Gastroesophageal sphincter (tissue), 4 donors: ENCODE measurements around the gene DIP2C. TPM values are rescaled to one million over a fixed set of nuclear protein-coding genes. Genes with fewer than 3 reads are reported as not detected.
"Not testable (repeated sequence)": the region's sequence is repeated elsewhere in the genome, so short reads cannot be mapped to it uniquely, and the experiment has no call there.

ENCODE experiments used
- ATAC-seq: fragments of 150-250 bp; one replicate; pipeline ENCODE4 v1.9.1; 2016; ENCODE audit warnings: mild to moderate bottlenecking, moderate library complexity
- H3K27ac ChIP-seq, 4 donors: fragments of 200-600 bp; sonication (generic) in 3 of 4; 1 replicate in 3 of 4; 2 replicates in 1 of 4; pipeline ENCODE4 v1.5.1; 2016 to 2019
- H3K27me3 ChIP-seq: fragments of 200-600 bp; sonication (generic); one replicate; pipeline ENCODE4 v1.5.1; 2019
- H3K36me3 ChIP-seq, 2 donors: fragments of 200-600 bp; sonication (generic); one replicate each; pipeline ENCODE4 v1.5.1; 2019; ENCODE audit warnings: control low read depth in 1 of 2
- H3K4me1 ChIP-seq, 3 donors: fragments of 200-600 bp; sonication (generic); 1 replicate in 2 of 3; 2 replicates in 1 of 3; pipeline ENCODE4 v1.5.1; 2016 to 2019; ENCODE audit warnings: control low read depth in 2 of 3
- H3K4me3 ChIP-seq, 2 donors: fragments of 200-600 bp; sonication (generic); one replicate each; pipeline ENCODE4 v1.5.1; 2019; ENCODE audit warnings: mild to moderate bottlenecking in 1 of 2, moderate library complexity in 1 of 2
- H3K9me3 ChIP-seq, 3 donors: fragments of 200-600 bp; sonication (generic); one replicate each; pipeline ENCODE4 v1.5.1; 2017 to 2019; ENCODE audit warnings: control low read depth in 2 of 3
- EP300 ChIP-seq: sonication (generic); formaldehyde crosslinking; IDR thresholded peaks from one replicate; pipeline ENCODE4 v1.6.1; 2017; ENCODE audit warnings: antibody characterized with exemption, mild to moderate bottlenecking
- POLR2A ChIP-seq, 2 donors: fragments of 450-650 bp; IDR thresholded peaks; one replicate each; pipeline ENCODE4 v1.6.1; 2017; ENCODE audit warnings: antibody characterized with exemption in 2 of 2, mild to moderate bottlenecking in 2 of 2, moderate library complexity in 1 of 2
- POLR2AphosphoS5 ChIP-seq: sonication (generic); formaldehyde crosslinking; IDR thresholded peaks from one replicate; pipeline ENCODE4 v1.6.1; 2017; ENCODE audit warnings: antibody characterized with exemption
- WGBS, 2 donors: methylation state at CpG; one replicate each; pipeline ENCODE4 v1.1.5; 2018; ENCODE audit warnings: low coverage in 1 of 2; 5-methylcytosine and 5-hydroxymethylcytosine counted together
- total RNA-seq, 4 donors: library from RNA; depleted of rRNA; stranded (reverse); fragments of >200 nt; gene quantifications; one replicate each; pipeline ENCODE4 v1.1.0, GENCODE V29; 2016
- TF ChIP-seq, protein P1 (sequence below), 4 experiments: fragments of 200-600 bp in 2 of 4; fragments of 450-650 bp in 2 of 4; sonication (generic) in 1 of 4; IDR thresholded peaks; one replicate each; pipeline ENCODE4 v1.5.1; 2017 to 2019; ENCODE audit warnings: antibody characterized with exemption in 4 of 4, mild to moderate bottlenecking in 2 of 4, moderate library complexity in 2 of 4

The DIP2C gene
- total RNA-seq, 4 donors from 2014 or later: 40.8 to 73.8 (median 47.7) TPM

GRCh38 chr10:301536-301935 lies 387.9 kb downstream of the DIP2C start:
- H3K9me3 ChIP-seq: no peaks in the 10 kb centered on the region
- TF ChIP-seq, protein P1, sequence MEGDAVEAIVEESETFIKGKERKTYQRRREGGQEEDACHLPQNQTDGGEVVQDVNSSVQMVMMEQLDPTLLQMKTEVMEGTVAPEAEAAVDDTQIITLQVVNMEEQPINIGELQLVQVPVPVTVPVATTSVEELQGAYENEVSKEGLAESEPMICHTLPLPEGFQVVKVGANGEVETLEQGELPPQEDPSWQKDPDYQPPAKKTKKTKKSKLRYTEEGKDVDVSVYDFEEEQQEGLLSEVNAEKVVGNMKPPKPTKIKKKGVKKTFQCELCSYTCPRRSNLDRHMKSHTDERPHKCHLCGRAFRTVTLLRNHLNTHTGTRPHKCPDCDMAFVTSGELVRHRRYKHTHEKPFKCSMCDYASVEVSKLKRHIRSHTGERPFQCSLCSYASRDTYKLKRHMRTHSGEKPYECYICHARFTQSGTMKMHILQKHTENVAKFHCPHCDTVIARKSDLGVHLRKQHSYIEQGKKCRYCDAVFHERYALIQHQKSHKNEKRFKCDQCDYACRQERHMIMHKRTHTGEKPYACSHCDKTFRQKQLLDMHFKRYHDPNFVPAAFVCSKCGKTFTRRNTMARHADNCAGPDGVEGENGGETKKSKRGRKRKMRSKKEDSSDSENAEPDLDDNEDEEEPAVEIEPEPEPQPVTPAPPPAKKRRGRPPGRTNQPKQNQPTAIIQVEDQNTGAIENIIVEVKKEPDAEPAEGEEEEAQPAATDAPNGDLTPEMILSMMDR (IDR thresholded peaks at IDR 0.05): no peak
- TF ChIP-seq POLR2A (IDR thresholded peaks at IDR 0.05) (no peak), POLR2AphosphoS5 (no peak), EP300 (no peak)
- H3K4me1 ChIP-seq: peaks cover 0 to 27% (median 0%) of the 10 kb centered on the region in 3 donors
- H3K36me3 ChIP-seq: peaks cover 0 to 56% of the 10 kb centered on the region in 2 donors
- no peak overlapping the region for H3K4me3 ChIP-seq
- no peaks in the 10 kb centered on the region for H3K27me3 ChIP-seq
- no peak overlapping the region for H3K27ac ChIP-seq
- ATAC-seq: no peak
- whole genome bisulfite sequencing, 2 donors: 90 to 94% methylated on average over 2 to 9 of the region's 9 CpGs

GRCh38 chr10:300580-300979 lies 388.9 kb downstream of the DIP2C start:
- H3K27me3 ChIP-seq, ATAC-seq, H3K4me3 ChIP-seq, H3K9me3 ChIP-seq, H3K27ac ChIP-seq: not testable (repeated sequence)
- H3K4me1 ChIP-seq: peaks cover 0 to 25% (median 0%) of the 10 kb centered on the region in 3 donors
- WGBS, 2 donors: 93% methylated on average over 19 to 25 of the region's 31 CpGs
- peaks cover 0 to 49% of the 10 kb centered on the region in 2 donors for H3K36me3 ChIP-seq

DNA sequence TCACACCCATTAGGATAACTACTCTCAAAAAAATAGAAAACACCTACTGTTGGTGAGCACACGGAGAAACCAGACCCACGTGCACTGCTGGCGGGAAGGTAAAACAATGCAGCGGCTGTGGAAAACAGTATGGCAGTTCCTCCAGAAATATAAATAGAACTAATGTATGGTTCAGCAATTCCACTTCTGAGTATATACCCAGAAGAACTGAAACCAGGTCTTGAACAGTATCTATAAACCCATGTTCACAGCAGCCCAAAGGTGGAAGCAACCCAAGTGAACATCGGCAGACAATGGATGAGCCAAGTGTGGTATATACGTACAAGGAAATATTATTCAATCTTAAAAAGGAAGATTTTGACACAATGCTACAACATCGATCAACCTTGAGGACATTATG lies 389.5 kb downstream of the DIP2C start:
- no peak for ATAC-seq
- Histone ChIP-seq H3K9me3 (no peaks in the 10 kb centered on the region), H3K4me1 (peaks cover 0 to 25% (median 0%) of the 10 kb centered on the region in 3 donors), H3K4me3 (no peak overlapping the region), H3K27me3 (no peaks in the 10 kb centered on the region), H3K36me3 (peaks cover 0 to 49% of the 10 kb centered on the region in 2 donors), H3K27ac (no peak overlapping the region)
- 94 to 97% methylated on average over 7 of the region's 7 CpGs for WGBS, 2 donors
- TF ChIP-seq POLR2A (IDR thresholded peaks at IDR 0.05): no peak
- TF ChIP-seq POLR2AphosphoS5: no peak
- TF ChIP-seq, protein P1 (IDR thresholded peaks at IDR 0.05): no peak
- TF ChIP-seq EP300: no peak

GRCh38 chr10:299512-299911 lies 390.0 kb downstream of the DIP2C start:
- TF ChIP-seq EP300: no peak
- TF ChIP-seq, protein P1 (IDR thresholded peaks at IDR 0.05): no peak
- TF ChIP-seq POLR2AphosphoS5: no peak
- no peak for TF ChIP-seq POLR2A (IDR thresholded peaks at IDR 0.05)
- Histone ChIP-seq H3K4me3 (no peak overlapping the region), H3K4me1 (peaks cover 0 to 25% (median 0%) of the 10 kb centered on the region in 3 donors), H3K27ac (no peak overlapping the region), H3K27me3 (no peaks in the 10 kb centered on the region), H3K9me3 (no peaks in the 10 kb centered on the region), H3K36me3 (peaks cover 0 to 49% of the 10 kb centered on the region in 2 donors)
- WGBS, 2 donors: 88 to 100% methylated on average over 2 of the region's 2 CpGs
- no peak for ATAC-seq

DNA sequence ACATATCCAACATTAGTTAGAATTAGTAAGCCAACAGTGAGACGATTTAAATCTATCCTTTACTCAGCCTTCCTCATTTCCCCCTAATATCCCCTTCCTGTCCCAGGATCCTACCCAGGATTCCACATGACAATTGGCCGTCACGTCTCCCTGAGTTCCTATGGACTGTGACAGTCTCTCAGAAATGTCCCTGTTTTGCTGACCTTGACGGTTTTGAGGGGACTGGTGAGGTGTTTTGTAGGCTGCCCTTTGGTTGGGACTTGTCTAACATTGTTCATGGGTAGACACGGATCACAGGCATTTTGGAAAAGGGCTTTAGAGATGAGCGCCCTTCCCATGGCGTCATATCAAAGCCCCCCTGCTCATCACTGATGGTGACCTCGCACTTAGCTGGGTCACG lies 391.4 kb downstream of the DIP2C start:
- H3K27me3 ChIP-seq: no peaks in the 10 kb centered on the region

More for the DNA sequence above, 391.4 kb downstream of the DIP2C start:
- Histone ChIP-seq H3K27ac (peak overlapping the region in 3 of 4 donors; percentile 59 to 68 (median 64)), H3K4me3 (no peak overlapping the region), H3K9me3 (no peaks in the 10 kb centered on the region), H3K4me1 (peaks cover 0 to 27% (median 0%) of the 10 kb centered on the region in 3 donors), H3K36me3 (peaks cover 0 to 35% of the 10 kb centered on the region in 2 donors)
- no peak for ATAC-seq
- TF ChIP-seq EP300 (no peak), POLR2A (IDR thresholded peaks at IDR 0.05) (no peak), POLR2AphosphoS5 (no peak)
- TF ChIP-seq, protein P1 (IDR thresholded peaks at IDR 0.05): no peak
- WGBS, 2 donors: 83 to 93% methylated on average over 6 to 9 of the region's 9 CpGs
